Measurements from ENCODE around the gene VPS29.

The VPS29 gene

GRCh38 chr12:110501752-110502738 lies at the start of gene VPS29, which contains the start of gene RAD9B:
TSS of gene VPS29 (minus strand) at chr12:110502111. CDS start at chr12:110502051, 60 bp downstream.
TSS of gene RAD9B (plus strand) at chr12:110502331. CDS start at chr12:110502338, 7 bp downstream.
- peak; percentile 94 for DNase-seq (ENCODE audit: low read depth)

GRCh38 chr12:110550981-110551380 lies 49.1 kb upstream of the VPS29 start:
- DNase-seq (ENCODE audit: low read depth), result no peak

DNA sequence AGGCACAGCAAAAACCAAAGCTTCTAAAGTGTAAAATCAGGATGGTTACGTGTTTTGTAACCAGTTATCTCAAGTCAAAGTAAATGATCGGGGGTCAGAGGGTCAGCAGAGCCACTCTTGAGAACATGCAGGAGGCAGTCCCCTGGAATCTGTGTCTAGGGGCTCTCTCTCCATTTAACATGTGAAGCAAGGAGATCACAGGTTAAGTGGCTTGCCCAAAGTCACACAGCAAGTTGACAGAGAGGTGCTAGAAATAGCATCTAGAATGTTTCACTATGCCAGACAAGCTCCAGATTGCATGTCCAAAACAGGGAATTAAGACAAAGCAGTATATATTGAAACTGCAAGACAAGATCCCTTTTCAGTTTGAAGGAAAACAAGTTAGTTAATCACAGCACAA lies 47.8 kb upstream of the VPS29 start:
- DNase-seq (ENCODE audit: low read depth), result no peak

- no peak for DNase-seq (ENCODE audit: low read depth)
These were observed 46.8 kb upstream of the VPS29 start for GRCh38 chr12:110548678-110549077.

- no peak for DNase-seq (ENCODE audit: low read depth)
These were observed 45.2 kb upstream of the VPS29 start for GRCh38 chr12:110547090-110547489.

- DNase-seq (ENCODE audit: low read depth), result peak; percentile 72
These were observed 44.4 kb upstream of the VPS29 start for GRCh38 chr12:110546339-110546738.

- no peak for DNase-seq (ENCODE audit: low read depth)
These were observed 43.9 kb upstream of the VPS29 start for GRCh38 chr12:110545812-110546211.

GRCh38 chr12:110545259-110545658 lies 43.3 kb upstream of the VPS29 start:
- peak; percentile 82 for DNase-seq (ENCODE audit: low read depth)

- DNase-seq (ENCODE audit: low read depth), result no peak
These were observed 42.1 kb upstream of the VPS29 start for GRCh38 chr12:110543965-110544364.

- DNase-seq (ENCODE audit: low read depth), result peak; percentile 89
These were observed 41.5 kb upstream of the VPS29 start for GRCh38 chr12:110543252-110543959.

DNA sequence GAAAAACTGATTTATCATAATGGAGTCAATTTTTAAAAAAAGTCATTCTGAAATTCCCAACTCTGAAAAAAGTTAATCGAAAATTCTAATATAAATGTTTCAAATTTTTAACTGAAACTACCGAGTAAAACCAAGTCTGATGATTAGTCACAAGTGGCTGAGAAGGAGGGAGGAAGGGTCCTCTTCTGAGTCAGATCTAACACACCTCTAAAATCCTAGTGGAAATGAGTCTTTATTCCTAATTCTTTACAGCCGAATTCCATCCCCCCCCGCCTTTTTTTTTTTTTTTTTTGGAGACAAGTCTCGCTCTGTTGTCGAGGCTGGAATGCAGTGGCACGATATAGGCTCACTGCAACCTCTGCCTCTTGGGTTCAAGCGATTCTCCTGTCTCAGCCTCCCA lies 38.1 kb upstream of the VPS29 start:
- no peak for DNase-seq (ENCODE audit: low read depth)

- no peak for DNase-seq (ENCODE audit: low read depth)
These were observed 37.1 kb upstream of the VPS29 start for GRCh38 chr12:110538869-110539622.

DNA sequence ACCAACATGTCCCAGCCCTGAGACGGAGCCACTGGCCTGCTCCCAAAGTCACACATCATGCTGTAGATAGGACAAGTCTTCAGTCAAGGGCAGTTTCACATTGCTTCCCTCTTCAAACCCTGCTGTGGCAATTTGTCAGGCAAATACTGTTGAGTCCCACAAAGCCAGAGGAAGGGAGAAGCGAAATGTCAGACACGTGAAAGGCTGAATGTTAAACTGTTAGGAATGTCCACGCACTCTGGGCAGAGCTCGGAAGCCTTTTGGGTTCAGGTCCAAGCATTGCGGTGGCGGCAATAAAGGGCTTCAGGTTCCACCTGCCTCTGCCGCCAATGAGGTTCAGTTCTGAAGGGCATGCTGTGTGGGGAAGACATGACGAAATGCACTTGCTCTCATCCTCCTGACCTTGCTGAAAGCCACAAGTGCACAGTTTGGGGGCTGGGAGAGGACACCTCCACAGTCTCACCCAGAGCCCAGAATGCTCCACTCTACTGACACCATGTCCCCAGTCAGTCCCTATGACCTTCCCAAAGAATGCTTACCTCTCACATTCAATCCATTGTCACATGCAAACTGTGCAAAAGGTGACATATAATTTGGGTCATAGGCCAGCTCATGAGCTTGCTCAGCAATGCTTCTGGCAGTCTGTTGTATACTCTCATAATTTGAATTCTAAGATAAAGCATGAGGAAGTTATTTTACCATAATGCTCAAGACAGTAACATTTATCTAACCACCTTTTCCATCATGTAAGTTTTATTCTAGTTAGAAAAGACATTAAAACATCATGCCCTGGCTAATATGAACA lies 35.9 kb upstream of the VPS29 start:
- DNase-seq (ENCODE audit: low read depth), result no peak

DNA sequence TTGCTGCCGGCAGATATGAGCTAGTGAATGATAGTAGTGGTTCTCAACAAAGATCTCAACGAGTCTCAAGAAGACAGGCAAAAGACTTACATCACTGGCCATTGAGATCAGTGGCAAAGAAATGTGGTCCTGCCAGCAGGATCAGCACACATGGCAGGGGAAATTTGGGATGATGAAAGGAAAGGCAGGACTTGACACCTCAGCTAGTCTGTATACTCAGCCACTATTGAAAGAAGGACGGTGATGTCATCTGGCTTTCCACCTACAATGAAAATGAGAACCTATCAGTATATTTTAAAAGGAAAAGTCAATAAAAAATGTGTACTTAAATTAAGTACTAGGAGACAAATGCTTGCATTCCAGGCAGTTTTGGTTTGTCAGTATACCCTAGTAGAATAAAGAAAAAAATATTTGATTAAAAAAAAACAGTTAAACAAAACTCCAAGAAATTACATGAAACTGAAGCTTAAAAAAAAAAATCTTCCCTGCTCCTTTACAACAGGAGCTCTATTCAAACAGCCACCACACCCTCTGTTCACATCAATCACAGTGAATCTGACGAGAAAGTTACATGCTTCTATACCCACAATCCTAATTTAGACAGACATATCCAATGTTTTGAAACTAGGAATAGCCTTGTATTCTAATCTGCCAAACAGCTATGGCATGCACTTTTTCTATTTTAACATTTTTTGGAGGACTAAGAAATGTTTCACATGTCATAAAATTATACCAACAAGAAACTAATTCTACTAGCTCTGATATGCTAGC lies 35.1 kb upstream of the VPS29 start:
- DNase-seq (ENCODE audit: low read depth), result no peak

DNA sequence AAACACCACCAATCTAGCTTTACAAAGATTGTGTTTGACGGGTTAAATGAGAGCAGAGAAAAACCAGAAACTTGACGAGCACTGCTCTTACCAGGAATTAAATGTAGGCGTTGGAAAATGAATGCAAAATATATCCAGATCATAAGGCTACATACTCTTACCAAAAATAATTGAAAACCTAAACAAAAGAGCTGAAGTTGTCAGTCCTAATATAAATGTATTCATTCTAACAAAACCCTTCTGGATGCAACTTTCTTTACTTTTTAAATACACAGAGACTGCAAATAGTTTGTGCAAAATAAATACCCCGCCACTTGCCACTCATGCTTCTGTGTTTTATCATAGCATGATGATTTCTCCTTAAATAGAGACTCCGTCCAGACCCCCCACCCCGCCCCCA lies 32.9 kb upstream of the VPS29 start:
- no peak for DNase-seq (ENCODE audit: low read depth)

DNA sequence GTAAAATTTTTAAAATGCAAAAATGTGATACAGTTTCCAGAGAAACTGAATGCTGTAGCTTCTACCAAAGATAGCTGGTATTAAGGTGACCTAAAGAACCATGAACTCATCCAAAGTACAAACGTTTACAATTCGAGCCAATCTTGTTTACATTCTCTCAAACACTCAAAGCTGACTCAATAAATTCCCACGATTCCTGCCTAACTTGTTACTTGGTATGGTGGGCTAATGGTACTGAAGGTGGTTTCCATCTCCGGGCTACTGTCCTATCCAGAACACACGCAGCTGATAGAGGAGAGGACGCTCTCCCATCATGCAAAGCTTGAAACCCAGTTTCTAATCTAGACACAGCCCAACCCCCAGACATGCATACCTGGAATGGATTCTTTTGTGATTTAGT lies 31.7 kb upstream of the VPS29 start:
- DNase-seq (ENCODE audit: low read depth), result no peak

- DNase-seq (ENCODE audit: low read depth), result no peak
These were observed 30.7 kb upstream of the VPS29 start for GRCh38 chr12:110532644-110533043.

- no peak for DNase-seq (ENCODE audit: low read depth)
These were observed 29.9 kb upstream of the VPS29 start for GRCh38 chr12:110531741-110532333.

DNA sequence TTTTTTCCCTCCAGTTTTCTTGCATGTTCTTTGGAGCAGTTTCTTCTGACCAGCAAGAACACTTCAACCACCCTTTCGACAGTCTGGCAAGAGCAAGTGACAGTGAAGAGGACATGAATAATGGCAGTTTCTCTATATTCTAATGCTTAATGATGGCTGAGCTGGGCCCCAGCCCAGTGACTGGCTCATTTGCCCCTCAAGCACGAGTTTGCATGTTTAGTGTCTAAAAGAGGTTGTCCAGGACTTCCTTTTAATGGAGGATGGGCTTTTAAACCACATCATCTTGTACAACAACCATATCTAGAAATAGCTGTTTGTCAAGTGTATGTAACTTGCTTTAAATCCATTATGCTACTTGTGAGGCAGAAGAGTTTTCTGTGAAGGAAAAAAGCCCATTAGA lies 28.6 kb upstream of the VPS29 start:
- no peak for DNase-seq (ENCODE audit: low read depth)

DNA sequence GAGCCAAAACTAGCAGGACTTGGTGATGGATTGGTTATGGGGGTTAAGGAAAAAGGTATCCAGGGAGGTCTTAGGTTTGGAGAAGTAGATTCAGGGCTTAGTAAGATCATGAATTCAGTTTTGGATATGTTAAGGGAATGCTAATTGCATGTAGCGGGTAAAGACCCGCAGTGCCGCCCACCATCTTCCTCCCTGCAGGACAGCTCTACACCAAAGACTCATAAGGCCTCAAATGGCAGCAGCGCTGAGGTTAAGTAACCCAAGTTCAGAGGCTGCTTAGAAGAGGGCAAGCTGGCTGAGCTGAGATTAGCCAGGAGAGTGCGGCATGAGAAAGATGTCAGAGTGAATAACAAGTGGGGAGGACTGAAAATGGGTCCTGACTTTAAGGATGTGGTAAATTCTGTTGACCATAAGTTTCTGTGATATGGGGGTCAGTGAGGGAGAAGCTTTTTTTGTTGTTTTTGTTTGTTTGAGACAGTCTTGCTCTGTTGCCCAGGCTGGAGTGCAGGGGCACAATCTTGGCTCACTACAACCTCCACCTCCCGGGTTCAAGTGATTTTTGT lies 26.4 kb upstream of the VPS29 start:
- no peak for DNase-seq (ENCODE audit: low read depth)

Measured in fibroblast of the conjunctiva (primary cell).